Muscle of arm (tissue), 12 donors: Measurements from ENCODE around the gene AOPEP. TPM values are rescaled to one million over a fixed set of nuclear protein-coding genes. Genes with fewer than 3 reads are reported as not detected.

Experiments used
- DNase-seq: peaks from one replicate; pipeline ENCODE4 v3.0.0-alpha.2; 2013
- polyA plus RNA-seq, 12 donors: library from polyadenylated mRNA; unstranded; fragments of 120-200 nt; gene quantifications; one replicate each; pipeline ENCODE4 v1.2.1, GENCODE V29; 2013; ENCODE audit not compliant: insufficient read length in 12 of 12

AOPEP gene
- polyA plus RNA-seq, 12 donors: 33.5 to 57.2 (median 40.1) TPM; not detected in 1

DNA sequence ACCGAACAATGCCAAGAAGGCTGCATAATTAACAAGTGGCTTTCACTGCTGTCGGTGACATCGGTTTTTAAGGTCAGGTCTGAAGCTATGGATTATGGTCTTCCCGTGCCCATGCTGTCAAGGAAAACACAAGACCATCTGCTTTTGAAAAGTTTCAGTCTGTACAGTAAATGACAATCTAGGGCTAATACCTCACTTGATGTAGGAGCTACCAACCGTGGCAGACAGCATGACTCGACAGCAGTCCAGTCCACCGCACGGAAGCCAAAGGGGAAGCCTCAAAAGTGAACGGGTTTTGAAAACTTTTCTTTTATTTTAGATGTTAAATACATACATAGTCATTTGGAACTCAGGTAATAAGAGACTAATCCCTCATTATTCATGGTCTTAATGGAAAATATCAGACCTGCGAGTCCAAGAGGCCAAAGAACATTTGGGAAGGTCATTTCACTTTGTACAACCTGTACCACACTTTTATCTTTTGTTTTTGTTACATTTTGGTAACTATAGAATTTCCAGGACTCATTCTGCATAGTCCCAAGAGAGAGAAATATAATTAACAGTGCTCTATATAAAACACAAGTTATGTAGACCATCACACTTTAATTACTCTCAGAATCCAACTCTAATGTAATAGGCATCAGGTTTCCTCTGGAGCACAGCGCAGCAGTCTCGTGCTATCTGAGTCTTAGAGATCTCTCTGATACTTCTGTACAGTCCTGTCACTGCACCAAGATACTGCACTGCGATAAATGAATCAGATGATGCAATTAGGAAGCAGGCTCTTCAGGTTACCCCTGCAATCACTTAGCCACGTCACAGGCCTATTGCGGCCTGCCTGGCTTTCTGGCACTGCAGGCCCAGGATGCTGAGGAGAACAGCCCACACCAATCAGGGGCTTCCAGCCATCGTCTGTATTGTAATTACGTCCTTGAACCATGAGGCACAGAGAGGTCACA lies 406.1 kb downstream of the AOPEP start:
- no peak for DNase-seq

DNA sequence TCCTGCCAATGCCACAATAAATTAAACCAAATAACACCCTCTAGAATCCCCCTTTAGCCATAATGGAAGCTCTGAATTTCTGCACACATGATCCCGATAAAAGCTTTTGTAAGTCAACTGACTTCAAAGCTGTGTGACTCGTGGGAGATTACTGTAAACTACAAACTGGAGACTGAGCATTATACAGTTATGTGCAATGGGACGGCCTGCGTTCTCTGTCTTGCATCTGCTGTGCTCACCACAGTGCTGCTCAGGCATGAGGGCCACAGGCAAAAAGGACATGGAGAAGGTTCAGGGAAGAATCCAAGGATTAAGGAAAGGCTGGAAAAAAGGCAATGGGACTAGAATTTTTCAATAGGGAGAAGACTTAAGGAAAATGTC lies 406.8 kb downstream of the AOPEP start:
- DNase-seq: no peak

DNA sequence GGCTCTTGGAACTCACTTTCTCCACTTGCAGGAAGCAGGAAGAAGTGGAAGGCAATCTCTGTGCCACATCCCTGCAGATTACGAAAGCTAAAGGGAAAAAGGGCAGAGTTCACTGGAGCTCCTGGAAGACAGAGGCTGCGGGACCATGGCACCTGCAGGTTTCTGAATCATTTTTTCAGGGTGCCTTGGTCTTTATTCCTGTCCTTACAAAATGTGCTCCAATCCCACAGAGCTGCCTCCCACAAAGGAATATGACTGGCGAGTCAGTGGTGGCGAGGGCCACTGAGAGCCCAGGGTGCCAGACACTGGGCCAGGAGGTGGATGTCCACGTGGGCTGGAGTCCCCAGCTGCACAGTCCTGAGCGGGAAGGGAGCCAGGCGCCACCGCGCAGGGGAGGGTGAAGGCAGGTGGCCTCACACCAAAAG lies 408.0 kb downstream of the AOPEP start:
- DNase-seq: no peak

DNA sequence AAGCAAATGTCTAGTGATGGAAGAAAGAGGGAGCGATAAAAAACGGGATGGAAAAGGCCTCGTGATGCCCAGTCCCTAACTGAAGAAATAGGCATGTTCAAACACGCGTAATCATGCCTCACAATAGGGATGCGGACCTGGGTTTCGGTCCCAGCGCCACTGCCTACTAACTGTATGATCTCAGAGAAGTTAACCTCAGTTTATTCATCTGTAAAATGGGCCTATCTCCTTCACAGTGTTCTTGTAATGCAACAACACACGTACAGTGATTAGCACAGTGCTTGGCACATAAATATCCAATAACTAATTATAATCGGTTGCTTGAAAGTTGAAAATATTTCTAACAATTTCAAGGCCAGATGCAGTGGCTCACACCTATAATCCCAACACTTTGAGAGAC lies 409.3 kb downstream of the AOPEP start:
- DNase-seq: no peak

Other genes starting within 250 kb of the AOPEP start
- 1 to 10 TPM in 11 of 12 donors, not detected in 1; 1.3 to 9.1 (median 3.7) TPM for gene PCAT7, start 171.6 kb upstream of the AOPEP start, polyA plus RNA-seq
- gene FBP2, start 132.9 kb upstream of the AOPEP start, polyA plus RNA-seq: 10 to 100 TPM in 11 of 12 donors, not detected in 1; 15.9 to 90.6 (median 67.1) TPM
- gene FBP1, start 87.2 kb upstream of the AOPEP start, polyA plus RNA-seq: 10 to 100 TPM in 1 of 12 donors, 1 to 10 TPM in 7, under 1 TPM in 3, not detected in 1; 0.42 to 15.4 (median 1.1) TPM